Activated naive CD4-positive, alpha-beta T cell treated with Interleukin-2 at 50 U/mL for 16 hours (primary cell): Measurements from ENCODE around the gene WASHC2A.
"Not testable (repeated sequence)": the region's sequence is repeated elsewhere in the genome, so short reads cannot be mapped to it uniquely, and the experiment has no call there.

Experiments used
- DNase-seq: peaks from one replicate; pipeline ENCODE4 v3.0.0-alpha.2; 2020

WASHC2A gene, protein sequence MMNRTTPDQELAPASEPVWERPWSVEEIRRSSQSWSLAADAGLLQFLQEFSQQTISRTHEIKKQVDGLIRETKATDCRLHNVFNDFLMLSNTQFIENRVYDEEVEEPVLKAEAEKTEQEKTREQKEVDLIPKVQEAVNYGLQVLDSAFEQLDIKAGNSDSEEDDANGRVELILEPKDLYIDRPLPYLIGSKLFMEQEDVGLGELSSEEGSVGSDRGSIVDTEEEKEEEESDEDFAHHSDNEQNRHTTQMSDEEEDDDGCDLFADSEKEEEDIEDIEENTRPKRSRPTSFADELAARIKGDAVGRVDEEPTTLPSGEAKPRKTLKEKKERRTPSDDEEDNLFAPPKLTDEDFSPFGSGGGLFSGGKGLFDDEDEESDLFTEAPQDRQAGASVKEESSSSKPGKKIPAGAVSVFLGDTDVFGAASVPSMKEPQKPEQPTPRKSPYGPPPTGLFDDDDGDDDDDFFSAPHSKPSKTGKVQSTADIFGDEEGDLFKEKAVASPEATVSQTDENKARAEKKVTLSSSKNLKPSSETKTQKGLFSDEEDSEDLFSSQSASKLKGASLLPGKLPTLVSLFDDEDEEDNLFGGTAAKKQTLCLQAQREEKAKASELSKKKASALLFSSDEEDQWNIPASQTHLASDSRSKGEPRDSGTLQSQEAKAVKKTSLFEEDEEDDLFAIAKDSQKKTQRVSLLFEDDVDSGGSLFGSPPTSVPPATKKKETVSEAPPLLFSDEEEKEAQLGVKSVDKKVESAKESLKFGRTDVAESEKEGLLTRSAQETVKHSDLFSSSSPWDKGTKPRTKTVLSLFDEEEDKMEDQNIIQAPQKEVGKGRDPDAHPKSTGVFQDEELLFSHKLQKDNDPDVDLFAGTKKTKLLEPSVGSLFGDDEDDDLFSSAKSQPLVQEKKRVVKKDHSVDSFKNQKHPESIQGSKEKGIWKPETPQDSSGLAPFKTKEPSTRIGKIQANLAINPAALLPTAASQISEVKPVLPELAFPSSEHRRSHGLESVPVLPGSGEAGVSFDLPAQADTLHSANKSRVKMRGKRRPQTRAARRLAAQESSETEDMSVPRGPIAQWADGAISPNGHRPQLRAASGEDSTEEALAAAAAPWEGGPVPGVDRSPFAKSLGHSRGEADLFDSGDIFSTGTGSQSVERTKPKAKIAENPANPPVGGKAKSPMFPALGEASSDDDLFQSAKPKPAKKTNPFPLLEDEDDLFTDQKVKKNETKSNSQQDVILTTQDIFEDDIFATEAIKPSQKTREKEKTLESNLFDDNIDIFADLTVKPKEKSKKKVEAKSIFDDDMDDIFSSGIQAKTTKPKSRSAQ (N-terminal part only)

GRCh38 chr10:50067546-50068351 is at the start of gene WASHC2A:
Gene WASHC2A, plus strand, starts transcription at chr10:50067954. Its CDS starts 52 bp downstream, at chr10:50068006.
- DNase-seq, result peak; percentile 88

GRCh38 chr10:50019279-50019678 is 48.5 kb upstream of the WASHC2A start:
- DNase-seq, result not testable (repeated sequence)

- not testable (repeated sequence) for DNase-seq
These were observed 47.2 kb upstream of the WASHC2A start for GRCh38 chr10:50020451-50021024.

GRCh38 chr10:50021646-50022045 is 46.1 kb upstream of the WASHC2A start:
- no peak for DNase-seq

- DNase-seq, result not testable (repeated sequence)
These were observed 42.9 kb upstream of the WASHC2A start for GRCh38 chr10:50024716-50025383.

GRCh38 chr10:50025627-50026026 is 42.1 kb upstream of the WASHC2A start:
- DNase-seq, result no peak

DNA sequence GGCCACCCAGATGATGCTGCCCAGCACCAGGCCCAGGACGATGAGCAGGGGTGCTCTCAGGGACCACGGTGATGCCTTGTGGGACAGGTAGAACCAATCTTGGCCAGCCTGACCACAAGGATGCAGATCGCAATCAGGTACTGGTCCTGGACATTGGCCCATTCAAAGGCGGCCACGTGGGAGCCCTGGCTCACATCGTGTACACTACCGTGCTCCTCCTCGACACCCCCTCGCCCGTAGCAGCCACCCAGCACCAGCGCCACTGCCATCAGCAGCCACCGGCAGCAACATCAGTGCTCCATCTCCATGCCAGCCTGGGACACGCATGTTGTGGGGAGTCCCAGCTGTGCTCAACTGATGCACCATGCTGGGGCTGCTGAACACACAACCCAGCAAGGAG is 40.6 kb upstream of the WASHC2A start:
- no peak for DNase-seq

- no peak for DNase-seq
These were observed 34.3 kb upstream of the WASHC2A start for GRCh38 chr10:50033481-50033880.

DNA sequence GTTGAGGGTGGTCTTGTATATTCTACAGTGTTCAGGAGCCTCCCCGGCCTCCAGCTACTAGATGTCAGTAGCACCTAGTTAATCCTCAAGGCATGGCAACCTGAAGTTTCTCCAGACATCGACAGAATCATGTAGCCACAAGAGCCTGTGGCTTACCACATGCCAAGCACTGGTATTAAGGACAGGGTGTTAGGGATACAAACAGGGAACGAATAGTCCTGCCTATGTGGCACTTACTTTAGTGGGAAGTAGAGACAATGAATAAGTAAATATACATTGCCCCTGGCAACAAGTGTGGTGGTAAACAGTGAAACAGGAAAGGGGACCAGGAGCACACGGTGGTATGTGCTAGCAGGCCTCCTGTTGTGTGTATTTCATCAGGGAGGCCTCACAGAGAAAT is 32.4 kb upstream of the WASHC2A start:
- not testable (repeated sequence) for DNase-seq

DNA sequence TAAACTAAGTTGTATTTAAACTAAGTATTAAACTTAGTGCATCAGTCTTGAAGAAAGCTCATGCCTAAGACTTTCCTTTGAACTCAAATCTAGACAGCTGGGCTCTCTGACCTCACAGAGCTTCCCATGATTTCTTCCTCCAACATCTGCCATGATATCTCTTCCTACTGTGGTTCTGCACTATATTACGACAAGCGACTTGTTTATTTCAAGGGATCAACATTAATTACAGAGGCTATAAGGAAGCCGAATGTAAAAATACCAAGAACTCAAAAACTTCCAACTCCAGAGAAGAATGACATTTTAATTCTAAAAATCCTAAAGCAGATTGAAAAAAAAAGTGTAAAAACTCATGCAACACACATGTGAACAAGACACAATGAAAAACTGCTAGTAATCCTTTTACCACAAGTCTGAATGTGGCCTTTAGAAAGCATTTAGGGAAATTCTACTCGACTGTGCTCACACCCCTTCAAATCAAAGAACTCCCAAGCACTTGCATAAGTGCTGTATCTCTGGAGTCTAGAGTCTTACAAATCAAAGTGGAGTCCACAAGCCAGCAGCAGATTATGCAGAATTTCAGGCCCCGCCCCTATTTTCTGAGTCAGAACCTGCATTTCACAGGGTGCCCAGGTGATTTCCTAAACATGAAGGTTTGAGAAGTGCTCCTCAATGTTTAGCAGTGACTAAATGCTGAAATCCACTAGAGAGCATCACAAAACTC is 22.7 kb upstream of the WASHC2A start:
- no peak for DNase-seq

- not testable (repeated sequence) for DNase-seq
These were observed 21.3 kb upstream of the WASHC2A start for GRCh38 chr10:50046457-50046856.

- DNase-seq, result not testable (repeated sequence)
These were observed 20.2 kb upstream of the WASHC2A start for GRCh38 chr10:50047594-50047993.

- not testable (repeated sequence) for DNase-seq
These were observed 15.6 kb upstream of the WASHC2A start for GRCh38 chr10:50051995-50052660.

- DNase-seq, result not testable (repeated sequence)
These were observed 14.9 kb upstream of the WASHC2A start for GRCh38 chr10:50052778-50053376.

DNA sequence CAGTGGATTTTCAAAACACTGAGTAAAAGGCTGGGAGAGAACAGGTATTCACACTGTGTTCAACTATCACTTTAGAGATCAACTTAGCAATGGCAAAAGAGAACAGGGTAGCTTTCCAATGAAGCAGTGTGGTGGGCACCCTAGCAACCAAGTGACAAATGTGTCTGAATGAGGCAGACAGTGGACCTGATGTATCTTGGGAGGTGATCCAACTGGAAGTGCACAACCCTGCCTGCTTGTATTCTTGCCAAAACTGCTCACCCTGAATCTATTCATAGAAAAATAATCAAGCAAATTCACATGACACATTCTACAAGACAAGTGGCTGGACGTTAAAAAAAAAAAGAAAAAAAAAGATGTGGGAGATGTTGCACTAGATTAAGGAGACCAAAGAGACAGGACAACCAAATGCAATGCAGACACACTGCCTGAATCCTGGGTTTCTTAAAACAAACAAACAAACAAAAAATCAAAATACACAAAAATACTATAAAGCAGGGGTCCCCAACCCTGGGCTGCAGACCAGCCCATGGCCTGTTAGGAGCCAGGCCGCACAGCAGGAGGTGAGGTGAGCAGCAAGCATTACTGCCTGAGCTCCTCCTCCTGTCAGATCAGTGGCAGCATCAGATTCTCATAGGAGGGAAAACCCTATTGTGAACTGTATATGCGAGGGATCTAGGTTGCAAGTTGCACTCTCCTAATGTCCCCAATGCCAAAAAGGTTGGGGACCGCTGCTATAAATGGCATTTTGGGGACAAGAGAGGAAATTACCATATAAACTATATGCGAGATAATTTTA is 12.1 kb upstream of the WASHC2A start:
- not testable (repeated sequence) for DNase-seq

DNA sequence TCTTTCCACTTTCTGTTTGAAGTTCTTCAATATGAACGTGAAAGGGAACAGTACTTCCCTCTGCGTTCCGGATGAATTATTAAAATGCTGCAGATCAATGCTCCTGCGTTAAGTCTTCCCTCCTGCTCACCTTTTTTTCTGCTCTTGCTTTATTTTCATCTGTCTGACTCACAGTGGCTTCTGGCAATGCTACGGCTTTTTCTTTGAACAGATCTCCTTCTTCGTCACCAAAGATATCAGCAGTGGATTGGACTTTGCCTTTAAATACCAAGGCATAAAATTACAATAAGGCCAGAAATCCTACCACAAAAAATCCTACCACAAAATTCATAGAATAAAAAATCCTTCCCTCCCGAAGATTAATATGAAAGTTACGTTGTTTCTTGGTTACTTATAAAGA is 11.1 kb upstream of the WASHC2A start:
- not testable (repeated sequence) for DNase-seq

- DNase-seq, result not testable (repeated sequence)
These were observed 9.0 kb upstream of the WASHC2A start for GRCh38 chr10:50058727-50059126.

- DNase-seq, result not testable (repeated sequence)
These were observed 7.8 kb upstream of the WASHC2A start for GRCh38 chr10:50059946-50060345.
